Activated T-cell treated with anti-CD3 and anti-CD28 coated beads for 24 hours (primary cell): ENCODE data around the gene TMCC1.
"Not testable (repeated sequence)": the region's sequence is repeated elsewhere in the genome, so short reads cannot be mapped to it uniquely, and the experiment has no call there.

Source experiments
- DNase-seq: peaks from one replicate; pipeline ENCODE4 v3.0.0-alpha.2; 2020; ENCODE audit warnings: low read depth

Gene TMCC1

GRCh38 chr3:129770604-129771003, 122.9 kb downstream of the TMCC1 start:
- no peak for DNase-seq

- DNase-seq = no peak
Measured at GRCh38 chr3:129769616-129770015, 123.9 kb downstream of the TMCC1 start.

- DNase-seq = no peak
Measured at GRCh38 chr3:129768728-129769127, 124.8 kb downstream of the TMCC1 start.

GRCh38 chr3:129766135-129766534, 127.4 kb downstream of the TMCC1 start:
- no peak for DNase-seq

GRCh38 chr3:129764090-129764489, 129.4 kb downstream of the TMCC1 start:
- no peak for DNase-seq

- no peak for DNase-seq
Measured at GRCh38 chr3:129758785-129759320, 134.7 kb downstream of the TMCC1 start.

- DNase-seq = no peak
Measured at GRCh38 chr3:129758306-129758705, 135.2 kb downstream of the TMCC1 start.

GRCh38 chr3:129756871-129757270, 136.6 kb downstream of the TMCC1 start:
- DNase-seq = no peak

- DNase-seq = not testable (repeated sequence)
Measured at GRCh38 chr3:129751105-129751504, 142.4 kb downstream of the TMCC1 start.

- DNase-seq = no peak
Measured at GRCh38 chr3:129749692-129750091, 143.8 kb downstream of the TMCC1 start.

- no peak for DNase-seq
Measured at GRCh38 chr3:129747992-129748391, 145.5 kb downstream of the TMCC1 start.

GRCh38 chr3:129747136-129747535, 146.4 kb downstream of the TMCC1 start:
- no peak for DNase-seq

GRCh38 chr3:129746629-129747028, 146.9 kb downstream of the TMCC1 start:
- DNase-seq = no peak

- no peak for DNase-seq
Measured at GRCh38 chr3:129745253-129745652, 148.3 kb downstream of the TMCC1 start.

GRCh38 chr3:129741794-129742193, 151.7 kb downstream of the TMCC1 start:
- no peak for DNase-seq

- no peak for DNase-seq
Measured at GRCh38 chr3:129740090-129740489, 153.4 kb downstream of the TMCC1 start.

GRCh38 chr3:129739634-129740033, 153.9 kb downstream of the TMCC1 start:
- no peak for DNase-seq

GRCh38 chr3:129738172-129738571, 155.3 kb downstream of the TMCC1 start:
- no peak for DNase-seq

GRCh38 chr3:129736070-129736469, 157.4 kb downstream of the TMCC1 start:
- DNase-seq = no peak

GRCh38 chr3:129735638-129736037, 157.9 kb downstream of the TMCC1 start:
- DNase-seq = no peak

- no peak for DNase-seq
Measured at GRCh38 chr3:129734449-129734848, 159.1 kb downstream of the TMCC1 start.

- no peak for DNase-seq
Measured at GRCh38 chr3:129732200-129732876, 161.2 kb downstream of the TMCC1 start.

GRCh38 chr3:129727707-129728106, 165.8 kb downstream of the TMCC1 start:
- DNase-seq = no peak
